ENCODE measurements around the gene PTPN6.
A peak's percentile ranks its signal among the peaks of the same experiment; 100 is the strongest.

PTPN6 gene

DNA sequence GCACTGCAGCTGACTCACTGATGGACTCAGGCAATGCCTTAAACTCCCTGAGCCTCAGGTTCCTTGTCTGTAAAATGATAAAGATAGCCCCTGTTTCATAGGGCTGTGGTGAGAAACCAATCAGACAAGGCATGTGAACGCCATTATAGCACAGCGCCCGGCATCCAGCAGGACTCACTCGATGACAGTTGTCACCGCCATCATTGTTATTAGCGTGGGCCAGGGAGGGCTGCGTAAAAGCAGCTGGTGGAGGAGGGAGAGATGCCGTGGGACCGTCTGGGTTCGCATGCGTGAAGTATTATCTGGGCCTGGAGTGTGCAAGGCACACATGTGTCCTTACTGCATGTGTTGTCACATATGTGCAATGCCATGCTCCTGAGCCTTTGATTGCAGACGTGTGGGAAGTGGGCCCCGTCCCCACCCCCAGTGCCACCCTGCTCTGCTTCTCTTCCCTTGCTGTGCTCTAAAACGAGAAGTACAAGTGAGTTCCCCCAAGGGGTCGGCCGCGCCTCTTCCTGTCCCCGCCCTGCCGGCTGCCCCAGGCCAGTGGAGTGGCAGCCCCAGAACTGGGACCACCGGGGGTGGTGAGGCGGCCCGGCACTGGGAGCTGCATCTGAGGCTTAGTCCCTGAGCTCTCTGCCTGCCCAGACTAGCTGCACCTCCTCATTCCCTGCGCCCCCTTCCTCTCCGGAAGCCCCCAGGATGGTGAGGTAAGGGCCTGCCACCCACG is at the start of gene PTPN6:
PTPN6 (plus strand) TSS at position 546 of the 730 bp plus-strand sequence; CDS start at position 703, 157 bp downstream.
- Histone ChIP-seq H3K27ac (ENCODE audit: low read depth, low read length) (peak within 1 kb of the TSS; percentile 16; the same call in 1 of the 2 replicates), H3K9me3 (ENCODE audit: control insufficient read depth, insufficient read depth, low read length) (no peaks in the 10 kb centered on the region), H4K20me1 (ENCODE audit: control insufficient read depth, insufficient read depth, low read depth, low read length) (peaks cover 10% of the 10 kb centered on the region; the same call in 1 of the 2 replicates), H3K9me2 (replicated peaks; ENCODE audit: control insufficient read depth, low read length) (no peaks in the 10 kb centered on the region), H3K36me3 (ENCODE audit: control insufficient read depth, low read length) (no peaks in the 10 kb centered on the region), H3K4me2 (ENCODE audit: low read length) (peak within 1 kb of the TSS; percentile 98), H3F3A (ENCODE audit: control insufficient read depth, insufficient read depth) (peaks cover 5% of the 10 kb centered on the region), H3K4me1 (ENCODE audit: control insufficient read depth, low read length) (peaks cover 79% of the 10 kb centered on the region), H3K79me2 (ENCODE audit: control insufficient read depth, low read length) (no peaks in the 10 kb centered on the region), H3K27me3 (ENCODE audit: control insufficient read depth, low read length) (peaks cover 54% of the 10 kb centered on the region), H3K4me3 (ENCODE audit: low read length) (peak within 1 kb of the TSS; percentile 73)
- TF ChIP-seq, protein P1, sequence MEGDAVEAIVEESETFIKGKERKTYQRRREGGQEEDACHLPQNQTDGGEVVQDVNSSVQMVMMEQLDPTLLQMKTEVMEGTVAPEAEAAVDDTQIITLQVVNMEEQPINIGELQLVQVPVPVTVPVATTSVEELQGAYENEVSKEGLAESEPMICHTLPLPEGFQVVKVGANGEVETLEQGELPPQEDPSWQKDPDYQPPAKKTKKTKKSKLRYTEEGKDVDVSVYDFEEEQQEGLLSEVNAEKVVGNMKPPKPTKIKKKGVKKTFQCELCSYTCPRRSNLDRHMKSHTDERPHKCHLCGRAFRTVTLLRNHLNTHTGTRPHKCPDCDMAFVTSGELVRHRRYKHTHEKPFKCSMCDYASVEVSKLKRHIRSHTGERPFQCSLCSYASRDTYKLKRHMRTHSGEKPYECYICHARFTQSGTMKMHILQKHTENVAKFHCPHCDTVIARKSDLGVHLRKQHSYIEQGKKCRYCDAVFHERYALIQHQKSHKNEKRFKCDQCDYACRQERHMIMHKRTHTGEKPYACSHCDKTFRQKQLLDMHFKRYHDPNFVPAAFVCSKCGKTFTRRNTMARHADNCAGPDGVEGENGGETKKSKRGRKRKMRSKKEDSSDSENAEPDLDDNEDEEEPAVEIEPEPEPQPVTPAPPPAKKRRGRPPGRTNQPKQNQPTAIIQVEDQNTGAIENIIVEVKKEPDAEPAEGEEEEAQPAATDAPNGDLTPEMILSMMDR (IDR thresholded peaks at IDR 0.05; ENCODE audit: low read depth, low read length, poor library complexity, severe bottlenecking) = no peak
- no peak for TF ChIP-seq EZH2phosphoT487 (IDR thresholded peaks at IDR 0.05; ENCODE audit: borderline replicate concordance, low read length)

DNA sequence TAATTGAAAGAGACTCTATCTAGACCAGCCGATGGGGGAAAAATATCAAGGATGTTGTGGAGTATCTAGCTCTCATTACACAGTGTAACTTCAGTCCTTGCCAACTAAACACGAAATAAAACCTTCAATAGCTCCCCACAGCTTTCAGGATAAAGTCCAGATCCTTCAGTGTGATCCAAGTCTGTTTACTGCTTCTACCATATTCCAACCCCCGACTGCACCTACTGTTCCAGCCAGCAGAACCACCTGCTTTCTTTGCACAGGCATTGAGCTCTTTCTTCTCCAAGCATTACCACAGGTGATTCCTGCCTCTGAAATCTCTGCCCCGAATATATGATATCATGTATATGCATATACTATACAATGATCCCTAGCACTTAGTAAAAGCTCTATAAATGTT is 48.7 kb upstream of the PTPN6 start:
- TF ChIP-seq, protein P1 (IDR thresholded peaks at IDR 0.05; ENCODE audit: low read depth, low read length, poor library complexity, severe bottlenecking) = no peak
- TF ChIP-seq EZH2phosphoT487 (IDR thresholded peaks at IDR 0.05; ENCODE audit: borderline replicate concordance, low read length) = no peak
- Histone ChIP-seq H3K27ac (ENCODE audit: low read depth, low read length) (no peak overlapping the region), H3K9me3 (ENCODE audit: control insufficient read depth, insufficient read depth, low read length) (no peaks in the 10 kb centered on the region), H3K9me2 (replicated peaks; ENCODE audit: control insufficient read depth, low read length) (no peaks in the 10 kb centered on the region), H3K4me1 (ENCODE audit: control insufficient read depth, low read length) (peaks cover 19% of the 10 kb centered on the region), H3K79me2 (ENCODE audit: control insufficient read depth, low read length) (no peaks in the 10 kb centered on the region), H3K4me2 (ENCODE audit: low read length) (no peak overlapping the region), H4K20me1 (ENCODE audit: control insufficient read depth, insufficient read depth, low read depth, low read length) (no peaks in the 10 kb centered on the region), H3F3A (ENCODE audit: control insufficient read depth, insufficient read depth) (no peaks in the 10 kb centered on the region), H3K27me3 (ENCODE audit: control insufficient read depth, low read length) (no peaks in the 10 kb centered on the region), H3K36me3 (ENCODE audit: control insufficient read depth, low read length) (no peaks in the 10 kb centered on the region), H3K4me3 (ENCODE audit: low read length) (no peak overlapping the region)

DNA sequence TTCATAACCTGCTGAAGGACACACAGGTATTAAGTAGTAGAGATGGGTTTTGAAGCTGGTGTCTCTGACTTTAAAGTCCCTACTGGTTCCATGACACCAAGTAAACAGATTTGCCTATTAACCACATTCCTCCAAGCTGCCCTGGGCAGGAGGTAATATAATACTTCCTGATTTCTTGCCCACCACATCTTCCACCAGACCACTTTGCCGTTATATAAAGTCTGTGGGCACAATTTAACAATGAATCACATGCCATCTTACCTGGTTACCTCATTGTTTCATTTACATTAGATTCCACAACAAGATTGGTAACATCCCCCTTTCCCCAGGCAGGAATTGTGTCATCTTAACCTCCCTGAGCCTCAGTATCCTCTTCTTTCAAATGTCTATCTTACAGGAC is 47.4 kb upstream of the PTPN6 start:
- Histone ChIP-seq H3K9me2 (replicated peaks; ENCODE audit: control insufficient read depth, low read length) (no peaks in the 10 kb centered on the region), H3K36me3 (ENCODE audit: control insufficient read depth, low read length) (no peaks in the 10 kb centered on the region), H3F3A (ENCODE audit: control insufficient read depth, insufficient read depth) (no peaks in the 10 kb centered on the region), H3K4me2 (ENCODE audit: low read length) (peak overlapping the region; percentile 88; the same call in 1 of the 2 replicates), H3K4me1 (ENCODE audit: control insufficient read depth, low read length) (peaks cover 19% of the 10 kb centered on the region), H3K27me3 (ENCODE audit: control insufficient read depth, low read length) (no peaks in the 10 kb centered on the region), H3K9me3 (ENCODE audit: control insufficient read depth, insufficient read depth, low read length) (no peaks in the 10 kb centered on the region), H3K4me3 (ENCODE audit: low read length) (peak overlapping the region; percentile 82; the same call in 1 of the 2 replicates), H3K79me2 (ENCODE audit: control insufficient read depth, low read length) (no peaks in the 10 kb centered on the region), H4K20me1 (ENCODE audit: control insufficient read depth, insufficient read depth, low read depth, low read length) (no peaks in the 10 kb centered on the region), H3K27ac (ENCODE audit: low read depth, low read length) (no peak overlapping the region)
- TF ChIP-seq, protein P1 (IDR thresholded peaks at IDR 0.05; ENCODE audit: low read depth, low read length, poor library complexity, severe bottlenecking) = no peak
- no peak for TF ChIP-seq EZH2phosphoT487 (IDR thresholded peaks at IDR 0.05; ENCODE audit: borderline replicate concordance, low read length)

All from DOHH2 (cell line).